HG02798 (cell line): ENCODE measurements around the gene FAH.
A peak's percentile ranks its signal among the peaks of the same experiment; 100 is the strongest.
"Not testable (repeated sequence)": the region's sequence is repeated elsewhere in the genome, so short reads cannot be mapped to it uniquely, and the experiment has no call there.

Source experiments
- ATAC-seq: cut with Tn5 transposase; IDR thresholded peaks from one replicate; pipeline ENCODE4 v1.9.1; 2021; ENCODE audit warnings: mild to moderate bottlenecking; ENCODE audit not compliant: unreplicated experiment, poor library complexity

FAH gene

DNA sequence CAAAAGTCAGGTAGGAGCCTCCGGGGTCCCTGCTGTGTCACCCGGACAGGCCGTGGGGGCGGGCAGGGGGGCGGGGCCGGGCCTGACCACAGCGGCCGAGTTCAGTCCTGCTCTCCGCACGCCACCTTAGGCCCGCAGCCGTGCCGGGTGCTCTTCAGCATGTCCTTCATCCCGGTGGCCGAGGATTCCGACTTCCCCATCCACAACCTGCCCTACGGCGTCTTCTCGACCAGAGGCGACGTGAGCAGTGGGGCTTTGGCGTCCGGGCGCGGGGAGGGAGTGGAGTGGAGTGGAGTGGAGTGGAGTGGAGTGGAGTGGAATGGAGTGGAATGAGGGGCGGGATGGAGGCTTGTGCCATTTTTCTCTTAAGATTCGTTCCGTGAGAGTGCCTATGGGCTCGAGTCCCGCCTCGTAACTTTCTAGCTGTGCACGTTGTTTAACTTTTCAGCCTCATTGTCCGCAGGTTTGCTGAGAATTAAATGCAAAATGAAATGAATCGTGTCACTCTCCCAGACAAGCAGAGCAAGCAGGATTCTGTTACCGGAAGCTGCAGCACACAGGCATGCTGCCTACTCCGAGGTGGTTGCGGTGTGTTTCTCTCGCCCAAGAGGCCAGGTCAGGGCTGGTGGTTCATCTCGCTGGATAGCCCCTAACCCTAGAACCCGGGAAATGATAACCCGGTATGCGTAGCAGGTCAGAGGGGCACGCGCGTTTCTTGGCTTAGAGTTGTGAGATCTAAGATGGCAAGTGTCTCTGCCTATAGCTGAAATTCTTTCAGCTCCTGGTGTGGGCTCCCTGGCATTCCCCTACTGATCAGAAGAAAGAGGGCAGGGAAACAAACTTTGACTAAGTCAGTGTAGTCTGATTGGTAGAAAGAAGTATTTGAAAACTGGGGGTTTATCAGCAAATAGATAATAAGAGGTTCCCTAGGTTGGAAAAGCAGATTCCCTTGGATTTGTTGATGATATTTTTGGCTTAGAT lies at the start of gene FAH:
FAH (plus strand) TSS at position 104 of the 981 bp plus-strand sequence; CDS start at position 160, 56 bp downstream.
- peak; percentile 67 for ATAC-seq

DNA sequence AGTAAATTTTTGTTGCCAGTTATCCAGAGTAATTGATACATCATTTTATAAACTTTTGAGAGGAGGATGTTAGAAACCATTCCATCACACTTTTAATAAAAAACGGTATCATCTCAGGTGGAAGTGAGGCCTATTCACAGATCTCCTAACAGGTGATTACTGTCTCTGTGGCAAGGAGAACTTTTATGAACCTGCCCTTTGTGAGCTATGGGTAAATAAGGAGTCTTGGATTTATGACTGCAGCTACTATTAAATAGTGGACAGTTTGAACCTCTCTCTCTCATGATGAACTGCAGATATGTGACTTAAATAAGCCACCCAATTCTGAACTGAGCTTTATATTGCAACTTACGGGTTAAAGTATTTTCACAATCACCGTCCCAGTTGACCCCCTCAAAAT lies 47.6 kb upstream of the FAH start:
- no peak for ATAC-seq

DNA sequence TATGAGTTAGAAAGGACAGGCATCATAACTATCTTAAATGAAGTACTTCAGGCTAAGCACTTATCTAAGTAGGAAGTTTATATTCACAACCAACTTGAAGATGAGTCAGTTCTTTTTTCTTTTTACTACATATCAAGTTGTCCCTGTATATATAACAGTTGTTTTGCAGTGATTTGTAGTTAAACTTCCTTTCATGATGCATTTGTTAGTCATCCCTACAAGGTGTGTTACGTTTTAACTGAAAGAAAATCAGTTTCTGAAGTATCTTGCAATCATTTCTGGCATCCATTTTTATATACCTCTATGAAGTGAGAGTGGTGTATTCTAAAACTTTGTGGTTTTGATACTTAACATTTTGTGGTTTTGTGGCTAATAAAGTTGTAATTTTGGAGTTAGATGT lies 47.2 kb upstream of the FAH start:
- ATAC-seq = no peak

DNA sequence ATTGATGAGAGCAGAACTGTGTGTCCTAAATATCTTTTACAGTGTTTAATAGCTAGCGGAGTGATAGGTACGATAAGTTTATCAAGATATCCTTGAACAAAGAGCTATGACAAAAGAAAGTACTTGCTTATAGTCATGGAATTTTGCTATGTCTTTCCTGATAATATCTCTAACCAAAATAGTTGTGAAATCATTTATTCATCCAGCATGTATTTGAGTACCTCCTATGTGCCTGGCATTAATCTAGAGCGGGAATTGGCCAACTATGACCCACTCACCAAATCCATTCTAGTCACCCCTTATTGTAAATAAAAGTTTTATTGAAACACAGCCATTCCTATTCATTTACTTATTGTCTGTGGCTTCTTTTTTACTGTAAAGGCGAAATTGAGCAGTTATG lies 46.7 kb upstream of the FAH start:
- ATAC-seq = no peak

DNA sequence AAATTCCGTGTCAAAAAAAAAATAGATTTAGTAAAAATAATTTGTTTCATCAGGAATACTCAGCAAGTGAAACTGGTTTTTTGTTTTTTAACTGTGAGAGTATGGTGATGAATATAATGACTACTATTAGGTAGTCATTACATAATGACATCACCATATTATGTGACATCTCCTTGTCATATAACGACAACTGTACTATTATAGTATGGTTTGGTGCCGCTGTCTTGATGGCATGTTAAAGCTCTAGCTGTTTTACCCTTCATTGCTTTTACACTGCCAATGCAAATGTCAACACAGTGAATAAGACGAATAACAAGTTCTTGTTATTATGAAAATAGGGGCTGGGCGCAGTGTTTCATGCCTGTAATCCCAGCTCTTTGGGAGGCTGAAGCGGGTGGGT lies 45.6 kb upstream of the FAH start:
- no peak for ATAC-seq

DNA sequence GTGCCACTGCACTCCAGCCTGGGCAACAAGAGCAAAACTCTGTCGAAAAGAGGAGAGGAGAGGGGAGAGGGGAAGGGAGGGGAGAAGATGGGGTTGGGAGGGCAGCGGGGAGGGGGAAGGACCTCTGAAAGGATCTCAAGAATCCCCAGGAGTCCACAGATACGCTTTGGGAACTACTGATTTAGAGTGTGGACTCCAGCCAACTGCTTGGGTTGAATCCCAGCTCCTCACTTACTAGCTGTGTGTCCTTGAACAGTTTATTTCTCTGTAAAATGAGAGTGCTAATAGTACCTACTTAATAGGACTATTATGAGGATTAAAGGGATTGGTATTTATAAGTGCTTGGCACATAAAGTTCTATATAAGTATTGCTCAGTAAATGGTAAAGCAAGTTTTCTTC lies 45.0 kb upstream of the FAH start:
- ATAC-seq = no peak

DNA sequence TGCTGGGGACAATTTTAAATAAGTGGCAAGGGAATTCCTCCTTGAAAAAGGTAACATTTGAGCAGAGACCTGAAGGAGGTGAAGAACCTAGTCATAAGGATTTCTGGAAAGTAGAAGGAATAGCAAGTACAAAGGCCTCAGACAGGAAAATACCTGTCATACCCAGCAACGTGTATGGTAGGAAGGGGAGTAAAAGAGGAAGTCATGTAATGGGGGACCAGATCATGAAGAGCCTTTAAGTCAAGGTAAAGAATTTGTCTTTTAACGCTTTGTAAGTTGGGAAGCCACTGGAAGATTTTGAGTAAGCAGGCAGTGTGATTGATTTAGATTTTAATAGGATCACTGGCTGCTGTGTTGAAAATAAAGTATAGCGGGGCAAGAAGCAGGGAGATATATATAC lies 43.4 kb upstream of the FAH start:
- ATAC-seq = no peak

DNA sequence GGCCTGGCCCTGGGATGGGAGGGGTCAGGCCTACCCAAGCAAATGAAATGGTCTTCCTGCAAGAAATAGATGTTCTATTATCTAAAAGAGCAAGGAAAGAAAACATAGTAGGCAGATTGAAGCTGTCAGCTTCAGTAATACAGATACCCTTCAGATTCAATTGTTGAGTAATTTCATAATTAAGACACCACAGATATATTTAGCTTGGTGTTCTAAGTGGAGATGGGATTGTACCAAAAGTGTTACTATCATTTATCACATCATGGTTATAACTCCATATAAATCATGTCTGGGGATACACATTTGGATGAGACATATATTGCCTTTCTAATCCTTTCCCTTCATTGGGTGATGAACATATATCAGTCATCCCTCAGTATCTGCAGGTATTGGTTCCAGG lies 41.9 kb upstream of the FAH start:
- no peak for ATAC-seq

DNA sequence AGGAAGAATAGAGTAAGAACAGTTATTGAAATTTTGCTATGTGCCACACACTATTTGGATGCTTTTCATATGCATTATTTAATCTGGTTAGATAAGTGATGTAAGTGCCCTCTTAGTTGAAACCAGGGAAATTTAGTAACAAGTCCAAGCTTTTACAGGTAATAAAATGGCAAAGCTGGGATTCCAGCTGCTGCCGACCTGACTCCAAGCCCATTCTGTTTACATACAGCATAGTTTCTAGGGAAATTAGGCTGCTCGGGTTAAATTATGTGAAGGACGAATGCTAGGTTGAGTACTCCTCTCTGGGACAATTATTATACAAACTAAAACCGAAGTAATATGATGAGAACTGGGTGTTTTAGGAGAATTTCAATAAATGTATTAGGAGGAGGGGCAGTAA lies 38.7 kb upstream of the FAH start:
- ATAC-seq = no peak

DNA sequence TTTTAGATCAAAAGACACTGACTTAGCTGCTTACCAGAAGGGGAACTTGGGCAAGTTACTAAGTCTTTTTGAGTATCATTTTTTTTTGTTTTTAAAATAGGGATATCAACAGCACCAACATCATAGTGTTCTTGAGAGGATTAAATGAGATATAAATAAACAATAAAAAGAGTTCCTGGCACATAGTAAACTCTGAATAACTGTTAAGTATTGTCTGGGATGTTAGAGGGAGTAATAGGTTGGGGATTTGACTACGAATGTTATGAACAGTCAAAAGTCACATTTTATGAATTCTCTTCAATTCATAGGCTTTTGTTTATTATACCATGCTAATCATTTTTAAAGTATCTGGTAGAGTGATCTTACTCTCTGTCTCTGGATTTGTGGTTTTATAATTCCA lies 37.8 kb upstream of the FAH start:
- ATAC-seq = no peak

DNA sequence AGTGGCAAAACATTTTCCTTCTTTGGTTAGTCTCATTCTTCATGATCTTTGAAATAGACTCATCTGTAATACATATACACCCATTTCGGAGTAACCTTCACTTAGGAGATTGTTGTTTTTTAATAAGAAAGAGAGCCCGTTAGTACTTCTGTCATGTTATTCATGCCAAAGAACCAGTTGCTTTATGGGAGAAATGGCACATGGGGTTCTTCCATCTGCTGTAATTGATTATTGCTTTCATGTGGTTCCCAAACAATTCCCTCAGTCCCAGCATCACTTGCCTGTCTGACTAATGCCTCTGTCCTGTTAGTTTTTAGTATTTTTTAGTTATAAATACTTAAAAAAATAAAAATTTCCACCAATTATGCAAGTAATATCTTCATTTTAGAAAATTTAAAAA lies 33.8 kb upstream of the FAH start:
- no peak for ATAC-seq

DNA sequence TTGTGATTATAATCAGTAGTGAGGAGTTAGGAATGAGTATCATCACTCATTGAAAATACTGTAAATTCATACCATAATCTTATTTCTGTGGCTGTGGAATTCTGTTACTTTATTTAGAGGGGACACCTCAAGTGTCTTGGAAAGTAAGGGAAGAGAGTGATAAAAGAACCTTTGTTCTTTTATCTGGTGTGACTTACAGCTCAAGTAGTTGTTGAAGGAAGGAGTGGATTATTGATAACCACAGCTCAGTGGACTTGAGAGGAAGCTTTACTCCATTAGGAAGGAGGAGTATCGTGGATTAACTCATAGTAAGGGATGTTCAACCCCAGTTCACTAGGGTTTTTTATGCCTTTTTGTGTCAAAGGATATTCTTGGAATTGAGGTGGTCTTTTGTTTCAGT lies 32.2 kb upstream of the FAH start:
- no peak for ATAC-seq

DNA sequence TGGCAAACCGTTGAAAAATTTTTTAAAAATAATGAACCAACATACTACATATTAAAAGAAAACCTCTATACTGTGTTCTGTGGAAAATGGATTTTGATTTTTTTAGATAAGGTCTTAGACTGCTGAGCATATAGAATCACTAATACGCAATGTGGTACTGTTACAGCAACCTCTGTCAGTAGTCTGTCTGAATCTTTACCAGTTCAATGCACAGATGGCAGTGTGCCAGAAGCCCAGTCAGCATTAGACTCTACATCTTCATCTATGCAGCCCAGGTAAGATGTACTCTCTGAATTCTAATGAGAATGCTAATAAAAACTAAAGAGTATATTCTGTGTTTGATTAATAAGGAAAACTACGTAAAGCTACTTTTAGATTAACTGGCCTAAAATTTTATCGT lies 31.3 kb upstream of the FAH start:
- ATAC-seq = no peak

DNA sequence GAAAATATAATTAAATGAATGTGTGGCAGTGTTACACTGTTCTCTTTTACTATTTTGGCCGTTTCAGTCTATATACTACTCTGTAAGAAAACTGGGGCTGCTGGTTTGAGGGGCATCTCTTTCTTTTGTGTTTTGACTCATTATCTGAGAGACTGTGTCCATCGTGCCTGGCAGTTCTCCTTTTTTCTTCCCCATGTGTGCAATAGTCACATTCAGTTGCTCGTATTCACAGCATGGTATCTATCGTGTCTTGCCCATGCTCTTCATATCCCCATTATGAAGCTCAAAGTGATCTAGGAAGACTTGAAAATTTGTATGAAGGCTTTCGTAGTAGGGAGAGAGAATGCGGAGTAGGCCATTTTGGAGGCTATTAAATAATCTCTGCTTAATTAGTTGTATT lies 29.8 kb upstream of the FAH start:
- ATAC-seq = no peak

DNA sequence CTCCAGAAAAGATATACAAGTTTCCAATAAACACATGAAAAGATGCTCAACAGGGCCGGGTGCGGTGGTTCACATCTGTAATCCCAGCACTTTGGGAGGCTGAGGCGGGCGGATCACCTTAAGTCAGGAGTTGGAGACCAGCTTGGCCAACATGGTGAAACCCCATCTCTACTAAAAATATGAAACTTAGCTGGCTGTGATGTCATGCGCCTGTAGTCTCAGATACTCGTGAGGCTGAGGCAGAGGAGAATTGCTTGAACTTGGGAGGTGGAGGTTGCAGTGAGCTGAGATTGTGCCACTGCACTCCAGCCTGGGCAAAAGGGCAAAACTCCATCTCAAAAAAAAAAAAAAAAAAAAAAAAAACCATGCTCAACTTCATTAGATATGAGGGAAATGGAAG lies 25.5 kb upstream of the FAH start:
- not testable (repeated sequence) for ATAC-seq

DNA sequence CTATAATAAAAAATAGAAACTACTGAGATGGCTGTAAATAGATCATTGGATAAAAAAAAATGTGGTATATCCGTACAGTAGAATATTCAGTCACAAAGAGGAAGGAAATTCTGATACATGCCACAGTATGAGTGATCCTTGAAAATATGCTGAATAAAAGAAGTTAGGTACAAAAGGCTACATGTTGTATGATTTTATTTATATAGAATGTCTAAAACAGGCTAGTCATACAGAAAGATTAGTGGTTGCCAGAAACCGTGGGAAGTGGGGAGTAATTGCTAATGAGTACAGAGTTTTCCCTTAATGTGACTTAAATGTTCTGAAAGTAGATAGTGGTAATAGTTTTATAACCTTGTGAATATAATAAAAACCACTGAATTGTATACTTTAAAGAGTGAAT lies 24.9 kb upstream of the FAH start:
- no peak for ATAC-seq

DNA sequence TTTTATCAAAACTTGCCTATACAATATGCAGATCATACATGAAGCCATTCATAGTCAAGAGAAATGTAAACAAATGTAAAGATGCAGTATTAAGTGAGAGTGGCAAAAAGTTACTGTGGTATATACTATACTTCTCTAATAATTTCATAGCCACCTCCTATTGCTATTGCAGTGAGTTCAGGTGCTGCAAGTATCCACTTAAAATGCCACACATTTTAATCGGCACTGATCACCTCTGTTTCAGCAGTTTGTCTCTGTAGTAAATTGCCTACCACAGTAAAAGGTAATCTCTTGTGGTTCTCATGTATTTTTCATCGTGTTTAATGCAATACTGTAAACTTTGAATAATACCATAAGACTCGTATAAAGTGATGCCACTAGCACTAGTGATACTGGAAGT lies 20.4 kb upstream of the FAH start:
- no peak for ATAC-seq

DNA sequence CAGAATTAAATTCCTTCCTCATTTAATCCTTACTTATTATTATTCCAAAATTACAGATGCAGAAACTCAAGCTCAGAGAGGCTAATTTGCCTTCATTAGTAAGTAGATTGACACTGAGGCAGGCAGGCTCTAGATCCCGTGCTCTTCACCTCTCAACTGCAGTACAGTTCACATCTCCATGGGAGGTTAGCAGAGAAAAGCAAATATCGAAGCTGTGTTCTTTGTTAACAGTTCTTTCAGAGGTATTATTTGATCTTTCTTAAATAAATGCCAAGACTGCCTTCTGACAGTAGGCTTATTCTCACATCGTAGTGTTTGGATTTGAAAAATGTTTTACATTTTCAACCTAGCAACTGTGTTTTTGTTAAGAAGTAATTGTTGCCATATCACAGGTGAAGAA lies 15.9 kb upstream of the FAH start:
- no peak for ATAC-seq

DNA sequence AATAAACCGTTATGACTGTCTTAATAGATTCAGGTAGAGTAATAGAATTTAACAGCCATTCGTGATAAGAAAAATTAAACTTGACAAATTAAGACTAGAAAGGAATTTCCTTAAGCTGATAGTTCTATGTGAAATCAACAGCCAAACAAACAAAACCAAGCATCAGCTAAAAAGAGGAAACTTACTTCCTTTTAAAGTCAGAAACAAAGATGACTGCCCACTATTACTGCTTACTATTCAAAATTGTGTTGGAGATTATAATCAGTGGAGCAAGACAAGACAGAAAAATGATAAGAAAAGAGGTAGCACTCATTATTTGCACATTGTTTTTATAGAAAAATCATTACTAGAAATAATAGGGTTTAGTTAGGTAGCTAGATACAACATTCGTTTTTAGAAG lies 13.8 kb upstream of the FAH start:
- ATAC-seq = no peak

DNA sequence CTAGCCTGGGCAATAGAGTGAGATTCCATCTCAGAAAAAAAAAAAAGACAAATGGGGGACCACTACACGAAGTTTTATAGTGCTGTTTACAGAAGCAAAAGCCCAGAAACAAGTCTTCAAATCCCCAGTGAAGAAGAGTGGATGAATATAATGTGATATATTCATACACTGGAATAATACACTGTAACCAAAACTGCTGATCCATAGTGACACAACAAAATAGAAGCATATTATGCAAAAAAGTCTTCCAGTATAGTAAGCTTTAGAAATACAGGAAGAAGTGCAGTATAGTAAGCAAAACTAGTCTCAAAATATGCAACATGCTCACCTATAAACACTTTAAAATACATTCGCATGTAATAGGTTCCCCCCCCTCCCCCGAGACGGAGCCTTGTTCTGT lies 11.9 kb upstream of the FAH start:
- ATAC-seq = no peak

DNA sequence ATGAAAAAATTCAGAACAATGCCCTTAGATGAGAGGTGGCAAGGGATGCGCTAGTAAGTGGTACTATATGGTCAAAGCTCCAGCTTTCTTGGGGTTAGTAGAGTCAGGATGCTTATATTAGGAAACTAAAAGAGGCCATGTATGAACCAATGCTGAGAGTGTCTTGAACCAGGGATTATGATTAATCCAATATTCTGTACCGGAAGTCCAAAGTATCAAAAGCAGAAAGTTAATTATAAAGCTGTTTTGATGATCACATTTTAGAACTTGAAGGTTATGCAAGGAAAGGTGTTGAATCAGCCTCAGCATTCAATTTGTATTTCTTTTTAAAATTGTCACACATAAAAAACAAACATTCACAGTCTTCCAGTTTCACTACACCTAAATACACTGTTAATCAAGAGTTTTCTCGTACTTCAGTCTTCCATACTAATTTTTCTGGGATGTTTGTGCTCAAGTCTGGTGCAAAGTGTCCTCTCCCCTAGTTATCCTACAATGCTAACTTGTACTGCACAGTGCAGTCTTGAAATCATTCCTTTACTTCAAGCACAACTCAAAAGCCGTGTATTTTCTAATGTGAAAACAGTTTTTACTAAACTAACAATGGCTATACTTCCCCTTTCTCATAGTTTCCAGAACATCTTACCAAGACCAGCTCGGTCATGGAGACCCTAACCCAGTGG lies 10.7 kb upstream of the FAH start:
- no peak for ATAC-seq

DNA sequence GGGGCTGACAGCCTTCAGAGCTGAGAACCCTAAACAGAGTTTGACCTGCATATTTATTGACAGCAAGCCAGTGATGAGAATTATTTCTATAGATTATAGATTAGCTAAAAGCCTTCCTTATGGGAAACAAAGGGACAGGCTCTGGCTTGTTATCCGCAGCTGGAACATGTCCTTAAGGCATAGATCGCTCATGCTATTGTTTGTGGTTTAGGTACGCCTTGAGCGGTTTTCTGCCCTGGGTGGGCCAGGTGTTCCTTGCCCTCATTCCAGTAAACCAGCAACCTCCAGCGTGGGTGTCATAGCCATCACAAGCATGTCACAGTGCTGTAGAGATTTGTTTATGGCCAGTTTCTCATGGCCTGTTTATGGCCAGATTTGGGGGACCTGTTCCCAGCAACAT lies 10.2 kb upstream of the FAH start:
- no peak for ATAC-seq
